NCI-H510A (cell line): ENCODE results near the gene RAB9A.
"Not testable (repeated sequence)": the region's sequence is repeated elsewhere in the genome, so short reads cannot be mapped to it uniquely, and the experiment has no call there.

Experiments used
- DNase-seq: peaks from one replicate; lab custom pipeline; 2025; lab: John Stamatoyannopoulos, UW

RAB9A gene

DNA sequence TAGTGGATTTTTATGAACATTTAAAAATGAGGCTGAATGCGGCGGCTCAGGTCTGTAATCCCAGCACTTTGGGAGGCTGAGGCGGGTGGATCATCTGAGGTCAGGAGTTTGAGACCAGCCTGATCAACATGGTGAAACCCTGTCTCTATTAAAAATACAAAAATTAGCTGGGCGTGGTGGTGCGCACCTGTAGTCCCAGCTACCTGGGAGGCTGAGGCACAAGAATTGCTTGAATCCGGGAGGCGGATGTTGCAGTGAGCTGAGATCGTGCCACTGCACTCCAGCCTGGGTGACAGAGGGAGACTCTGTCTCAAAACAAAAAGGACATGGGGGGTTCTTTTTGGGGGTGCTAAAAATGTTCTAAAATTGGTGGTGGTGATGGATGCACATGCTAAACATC lies 19.2 kb upstream of the RAB9A start:
- not testable (repeated sequence) for DNase-seq

DNA sequence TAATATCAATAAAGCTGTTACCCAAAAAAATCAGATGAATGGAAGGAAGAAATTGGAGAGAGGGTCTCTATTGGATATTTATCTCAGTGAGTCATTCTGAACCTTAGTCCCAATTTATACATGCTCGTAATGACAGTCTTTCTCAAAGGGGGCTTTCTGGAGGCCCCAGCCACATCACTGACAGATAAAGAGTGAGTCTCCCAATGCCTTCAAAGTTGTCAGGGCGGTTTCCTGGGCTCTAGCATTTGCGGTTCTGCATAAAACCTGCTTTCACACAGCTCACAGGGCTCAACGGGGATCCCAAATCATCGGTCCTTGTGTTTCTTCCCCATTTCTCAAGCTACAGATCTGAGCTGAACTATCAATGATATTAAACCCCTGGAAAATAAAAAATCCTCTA lies 18.7 kb upstream of the RAB9A start:
- no peak for DNase-seq

DNA sequence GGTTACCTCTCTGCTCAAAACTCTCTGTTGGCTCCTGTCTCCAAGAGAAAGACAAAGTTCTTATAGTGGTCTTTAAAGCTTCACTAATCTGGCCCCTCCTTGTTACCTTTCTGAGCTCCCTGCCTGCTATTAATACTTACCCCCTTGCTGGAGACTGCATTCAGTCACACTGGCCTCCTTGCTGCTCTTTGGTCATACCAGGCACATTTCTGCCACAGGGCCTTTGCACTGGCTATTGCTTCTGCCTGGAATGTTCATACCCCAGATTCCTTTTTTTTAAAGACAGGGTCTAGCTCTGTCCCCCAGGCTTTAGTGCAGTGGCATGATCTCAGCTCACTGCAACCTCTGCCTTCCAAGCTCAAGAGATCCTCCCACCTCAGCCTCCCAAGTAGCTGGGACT lies 15.9 kb upstream of the RAB9A start:
- DNase-seq, result no peak

DNA sequence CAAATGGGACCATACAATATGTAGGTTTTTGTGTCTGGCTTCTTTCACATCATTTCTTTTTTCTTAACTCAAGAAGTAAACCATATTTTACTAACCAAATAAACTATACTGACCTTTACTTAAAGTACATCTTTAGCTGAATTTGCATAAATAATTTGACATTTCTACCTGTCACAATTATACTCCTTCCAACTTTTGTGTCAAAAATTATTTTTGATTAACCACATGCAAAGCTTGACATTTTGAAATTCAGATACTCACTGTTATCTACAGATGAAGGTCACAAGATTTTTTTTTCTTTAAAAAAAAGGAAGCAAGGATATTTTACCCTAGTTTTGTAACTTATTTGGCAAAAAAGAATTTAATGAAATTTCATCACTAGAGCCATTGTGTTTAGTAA lies 12.0 kb upstream of the RAB9A start:
- no peak for DNase-seq

DNA sequence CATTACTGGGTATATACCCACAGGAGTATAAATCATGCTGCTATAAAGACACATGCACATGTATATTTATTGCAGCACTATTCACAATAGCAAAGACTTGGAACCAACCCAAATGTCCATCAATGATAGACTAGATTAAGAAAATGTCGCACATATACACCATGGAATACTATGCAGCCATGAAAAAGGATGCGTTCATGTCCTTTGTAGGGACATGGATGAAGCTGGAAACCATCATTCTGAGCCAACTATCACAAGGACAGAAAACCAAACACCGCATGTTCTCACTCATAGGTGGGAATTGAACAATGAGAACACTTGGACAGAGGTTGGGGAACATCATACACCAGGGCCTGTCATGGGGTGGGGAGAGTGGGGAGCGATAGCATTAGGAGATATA lies 9.2 kb upstream of the RAB9A start:
- DNase-seq, result not testable (repeated sequence)

DNA sequence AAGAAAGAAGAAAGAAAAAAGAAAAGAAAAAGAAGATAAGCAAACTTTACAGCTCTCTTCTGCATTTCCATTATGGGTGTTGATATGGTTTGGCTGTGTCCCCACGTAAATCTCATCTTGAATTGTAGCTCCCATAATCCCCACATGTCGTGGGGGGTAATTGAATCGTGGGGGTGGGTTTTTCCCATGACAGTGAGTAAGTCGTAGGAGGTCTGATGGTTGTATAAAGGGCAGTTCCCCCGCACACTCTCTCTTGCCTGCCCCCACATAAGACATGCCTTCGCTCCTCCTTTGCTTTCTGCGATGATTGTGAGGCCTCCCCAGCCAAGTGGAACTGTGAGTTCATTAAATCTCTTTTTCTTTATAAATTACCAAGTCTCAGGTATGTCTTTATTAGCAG lies 7.3 kb upstream of the RAB9A start:
- no peak for DNase-seq

DNA sequence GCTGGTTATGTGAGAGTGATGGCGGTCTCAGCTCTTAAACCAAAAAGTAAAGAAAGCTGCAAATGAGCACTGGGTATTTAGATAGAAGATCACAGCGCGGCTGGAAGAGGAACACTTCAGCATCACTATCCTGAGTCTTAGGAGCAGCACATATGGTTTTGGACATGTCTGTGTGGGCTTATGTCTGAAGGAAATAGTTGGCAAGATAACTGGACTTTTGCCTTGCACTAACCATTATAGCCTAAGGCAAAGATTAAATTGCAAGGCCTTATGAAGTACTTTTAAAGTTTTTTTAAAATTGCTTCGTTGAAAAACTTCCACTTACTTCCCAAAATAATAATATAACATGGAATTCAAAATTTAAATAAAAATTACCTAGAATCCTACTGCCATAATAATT lies 4.6 kb upstream of the RAB9A start:
- no peak for DNase-seq

DNA sequence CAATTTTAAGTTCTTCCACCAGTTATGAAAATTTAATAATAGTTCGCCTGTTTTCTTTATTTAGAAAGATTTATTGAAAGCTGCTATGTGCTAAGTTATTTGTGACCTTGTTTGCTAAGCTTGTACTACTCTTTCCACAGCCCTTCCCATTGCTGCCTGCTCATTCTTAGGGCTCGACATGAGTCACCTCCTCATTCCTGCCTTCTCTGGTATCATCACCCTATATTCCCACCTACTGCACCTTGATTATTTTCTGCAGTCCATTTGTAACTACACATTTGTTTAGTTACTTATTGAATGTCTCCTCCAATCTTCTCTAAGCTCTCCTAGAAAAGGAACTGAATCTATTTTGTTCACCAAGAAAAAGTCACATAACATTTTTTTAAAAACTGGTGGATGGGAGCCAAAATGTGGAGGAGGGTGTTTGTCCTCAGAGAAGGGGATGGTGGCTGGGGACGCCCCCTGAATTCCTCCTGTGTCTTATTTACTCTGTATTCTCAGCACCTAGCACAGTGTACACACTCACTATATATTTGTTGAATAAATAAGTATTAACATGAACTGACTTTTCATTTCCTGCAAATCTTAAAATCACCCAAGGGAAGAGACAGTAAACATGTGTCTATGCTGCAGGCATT lies 3.7 kb upstream of the RAB9A start:
- no peak for DNase-seq

DNA sequence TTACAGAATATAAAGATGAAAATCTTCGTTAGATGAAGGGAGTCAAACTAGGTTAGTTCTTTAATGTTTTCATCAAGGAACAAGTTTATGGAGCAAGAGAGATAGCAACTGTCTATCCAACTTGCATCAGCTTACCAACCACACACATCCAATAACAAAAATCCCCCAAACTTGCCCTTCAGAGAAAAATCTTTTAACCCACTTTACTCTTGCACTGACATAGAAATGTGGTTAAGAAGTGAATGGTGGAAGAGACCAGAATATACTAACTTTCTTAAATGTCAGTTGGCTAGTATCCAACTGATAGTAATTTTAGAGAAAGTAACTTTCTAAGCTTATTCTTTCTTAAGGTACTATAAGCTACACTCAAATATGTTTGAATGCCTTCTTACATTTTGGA lies 1.7 kb upstream of the RAB9A start:
- no peak for DNase-seq

DNA sequence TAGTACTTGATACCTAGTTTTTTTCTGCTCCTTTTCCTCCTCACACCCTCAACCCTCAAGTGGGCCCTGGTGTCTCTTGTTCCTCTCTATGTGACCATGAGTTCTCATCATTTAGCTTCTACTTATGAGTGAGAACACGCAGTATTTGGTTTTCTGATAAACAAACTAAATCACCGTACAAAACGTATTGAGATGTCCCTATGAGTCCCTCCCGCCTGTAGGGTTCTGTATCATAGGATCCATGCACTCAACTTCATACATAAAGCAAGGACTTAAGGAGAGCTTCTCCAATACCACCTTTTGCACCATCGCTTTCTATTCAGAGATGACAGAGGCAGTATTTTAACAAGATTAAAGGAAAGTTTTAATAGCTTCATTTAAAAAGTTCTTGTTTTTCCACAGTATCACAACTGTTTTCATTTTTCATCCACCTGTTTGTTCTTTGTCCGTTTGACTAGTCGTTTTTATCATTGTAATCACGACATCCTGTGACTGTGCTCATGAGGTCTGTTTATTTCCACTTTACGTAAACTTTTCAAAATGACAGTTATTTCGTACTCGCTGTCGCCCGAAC lies 457 bp upstream of the RAB9A start:
- no peak for DNase-seq

DNA sequence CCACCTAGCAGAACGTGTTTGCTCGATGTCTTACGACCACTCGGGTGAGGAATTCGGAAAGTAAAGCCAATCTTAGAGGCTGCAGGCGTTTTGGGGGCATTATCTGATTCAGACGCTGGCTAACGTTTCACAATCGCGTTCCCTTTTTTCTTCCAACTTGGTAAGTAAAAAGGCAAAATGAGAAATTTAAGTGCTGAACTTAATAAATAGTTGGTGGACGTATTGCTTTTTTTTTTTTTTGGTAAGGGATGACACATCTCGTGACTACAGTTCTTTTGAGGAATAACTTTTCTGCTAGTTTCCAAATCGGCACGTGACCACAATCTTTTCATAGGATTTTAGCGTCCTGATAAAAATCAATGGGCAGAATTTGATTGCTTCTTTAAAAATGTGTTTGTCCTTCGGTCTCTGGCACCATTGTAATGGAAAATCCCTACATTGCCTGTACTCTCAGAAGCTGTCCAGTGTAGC lies 848 bp downstream of the RAB9A start:
- DNase-seq, result no peak

DNA sequence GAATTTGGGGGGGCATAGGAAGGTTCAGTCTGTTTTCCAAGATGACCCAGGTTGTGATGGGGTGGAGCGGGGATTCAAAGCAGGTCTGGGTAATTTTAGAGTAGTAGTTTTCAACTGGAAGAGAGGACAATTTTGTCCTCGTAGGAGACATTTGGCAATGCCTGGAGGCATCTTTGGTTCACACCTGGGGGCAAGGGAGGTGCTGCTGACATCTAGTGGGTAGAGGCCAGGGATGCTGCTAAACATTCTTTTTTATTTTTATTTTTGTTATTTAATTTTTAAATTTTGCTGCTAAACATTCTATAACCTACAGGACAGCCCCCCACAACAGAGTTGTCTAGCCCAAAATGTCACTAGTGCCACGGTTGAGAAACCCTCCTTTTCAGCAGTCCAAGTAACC lies 1.9 kb downstream of the RAB9A start:
- DNase-seq, result no peak

DNA sequence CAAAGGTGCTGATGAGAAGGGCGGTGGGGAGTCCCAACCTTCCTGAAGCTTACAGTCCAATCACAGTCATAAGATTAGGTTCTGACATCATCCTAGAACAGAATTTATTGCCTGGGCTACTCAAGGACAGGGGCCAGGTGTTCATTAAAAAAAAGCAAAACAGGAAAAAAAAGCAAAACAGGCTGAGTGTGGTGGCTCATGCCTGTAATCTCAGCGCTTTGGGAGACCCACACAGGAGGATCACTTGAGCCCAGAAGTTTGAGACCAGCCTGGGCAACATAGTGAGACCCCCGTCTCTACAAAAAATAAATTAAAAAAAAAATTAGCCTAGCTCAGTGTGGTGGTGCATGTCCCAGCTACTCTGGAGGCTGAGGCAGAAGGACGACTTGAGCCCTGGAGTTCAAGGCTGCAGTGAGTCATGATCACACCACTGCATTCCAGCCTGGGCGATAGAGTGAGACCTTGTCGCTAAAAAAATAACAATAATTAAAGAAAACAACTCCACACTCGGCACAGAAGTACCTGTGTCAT lies 3.0 kb downstream of the RAB9A start:
- DNase-seq, result no peak

DNA sequence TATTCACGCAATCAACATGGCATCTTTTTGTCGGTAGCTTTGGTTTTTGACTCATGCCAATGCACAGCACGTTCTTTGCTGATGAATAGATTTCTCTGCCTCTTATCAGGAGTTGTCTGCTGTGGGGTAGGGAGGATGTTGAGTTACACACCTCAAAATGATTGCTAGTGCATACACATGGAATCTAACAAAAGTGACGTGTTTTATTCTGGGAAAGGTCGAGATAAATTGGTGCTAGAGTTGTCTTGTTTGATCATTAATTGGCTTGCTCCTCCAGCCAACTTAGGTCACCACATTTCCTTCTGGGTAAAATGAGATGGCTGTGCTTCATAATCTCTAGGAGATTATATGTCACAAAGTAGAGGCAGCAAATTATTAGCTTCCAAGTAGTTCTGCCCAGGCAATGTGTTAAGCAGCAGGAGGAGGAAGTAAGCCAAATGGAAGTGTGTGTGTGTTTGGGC lies 3.9 kb downstream of the RAB9A start:
- DNase-seq, result no peak

DNA sequence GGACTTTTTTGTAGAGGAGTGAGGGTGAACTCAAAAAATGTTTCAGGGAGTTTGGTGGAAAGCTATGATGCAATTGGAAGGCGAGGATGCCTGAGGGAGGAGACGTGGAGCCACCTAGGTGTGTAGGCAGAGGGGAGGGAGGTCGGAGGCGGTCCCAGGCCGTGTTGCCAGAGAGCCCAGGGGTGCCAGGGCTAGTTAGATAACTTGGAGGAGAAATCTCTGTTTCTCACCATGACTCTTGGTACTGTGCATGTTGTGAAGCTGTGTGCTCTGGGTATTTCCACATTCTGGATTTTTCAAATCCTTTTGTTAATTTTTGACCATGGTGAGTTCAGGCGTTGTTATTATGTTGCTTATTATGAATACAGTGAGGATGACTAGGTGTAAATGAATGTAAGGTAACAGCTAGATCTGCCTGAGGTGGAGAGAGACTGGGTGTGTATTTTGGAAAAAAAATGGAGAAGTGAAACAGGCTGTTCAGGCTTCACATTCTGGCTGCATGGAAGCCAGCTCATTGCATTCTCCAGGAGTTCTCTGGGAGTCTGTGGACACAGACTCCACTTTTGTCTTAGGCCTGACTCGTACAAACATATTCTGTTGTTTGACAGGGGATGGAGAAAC lies 4.5 kb downstream of the RAB9A start:
- DNase-seq, result no peak

DNA sequence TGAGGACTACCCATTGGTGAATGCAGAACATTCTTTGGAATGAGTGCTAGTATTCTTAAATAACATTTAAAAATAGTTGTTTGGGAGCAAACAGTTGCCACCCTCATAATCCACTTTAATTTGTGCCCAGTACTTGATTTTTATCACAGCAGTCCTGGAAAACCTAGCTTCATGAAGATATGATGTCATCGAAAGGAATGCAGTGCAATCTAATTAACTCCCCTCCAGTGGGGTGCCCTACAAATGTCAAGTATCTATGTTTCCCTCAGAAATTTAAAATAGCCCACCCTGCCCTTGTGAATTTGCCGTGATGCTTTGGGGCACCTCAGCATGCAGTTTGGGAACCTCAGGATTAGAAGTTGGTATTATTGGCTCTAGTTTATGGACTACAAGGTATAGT lies 5.4 kb downstream of the RAB9A start:
- no peak for DNase-seq

DNA sequence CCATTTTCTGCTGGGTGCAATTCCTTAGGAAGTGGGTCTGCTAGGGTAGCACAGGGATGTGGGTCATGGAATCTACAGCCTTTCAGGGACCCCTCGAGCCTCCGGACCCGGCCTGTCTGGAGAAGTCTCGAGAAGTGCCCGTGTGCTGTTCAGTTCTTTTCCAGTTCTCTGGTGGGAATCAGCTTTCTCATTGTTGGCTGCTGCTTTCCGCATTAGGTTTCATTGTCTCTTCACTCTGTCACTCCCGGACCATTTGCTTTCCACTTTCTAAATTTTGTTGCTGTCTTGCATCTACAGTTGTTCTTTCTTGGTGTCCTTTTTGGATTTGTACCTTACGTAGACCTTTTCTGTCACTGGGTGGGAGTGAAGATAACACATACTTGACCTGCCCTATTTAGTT lies 6.1 kb downstream of the RAB9A start:
- DNase-seq, result no peak

DNA sequence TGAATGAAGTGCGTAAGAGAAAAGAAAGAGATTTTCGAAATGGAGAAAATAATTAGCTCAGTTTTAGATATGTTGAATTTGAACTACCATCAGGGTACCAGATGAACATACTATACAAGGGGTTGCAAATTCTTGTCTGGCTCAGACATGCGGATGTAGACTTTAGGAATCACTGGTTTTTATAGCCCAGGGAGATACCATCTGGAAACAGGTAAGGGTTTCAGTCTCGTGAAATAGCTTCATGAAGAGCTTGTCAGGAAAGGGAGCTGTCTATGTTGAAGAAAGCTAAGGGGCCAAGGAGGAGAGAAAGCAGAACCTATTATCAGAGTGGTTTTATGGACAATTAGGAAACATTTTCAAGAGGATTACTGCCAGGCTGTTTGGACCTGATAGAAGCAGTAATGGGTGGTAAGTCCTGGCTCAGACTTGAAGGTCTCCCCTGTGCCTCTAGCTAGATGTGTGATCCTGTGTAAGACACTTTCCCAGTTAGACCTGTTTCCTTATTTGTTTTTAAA lies 6.7 kb downstream of the RAB9A start:
- DNase-seq, result no peak

DNA sequence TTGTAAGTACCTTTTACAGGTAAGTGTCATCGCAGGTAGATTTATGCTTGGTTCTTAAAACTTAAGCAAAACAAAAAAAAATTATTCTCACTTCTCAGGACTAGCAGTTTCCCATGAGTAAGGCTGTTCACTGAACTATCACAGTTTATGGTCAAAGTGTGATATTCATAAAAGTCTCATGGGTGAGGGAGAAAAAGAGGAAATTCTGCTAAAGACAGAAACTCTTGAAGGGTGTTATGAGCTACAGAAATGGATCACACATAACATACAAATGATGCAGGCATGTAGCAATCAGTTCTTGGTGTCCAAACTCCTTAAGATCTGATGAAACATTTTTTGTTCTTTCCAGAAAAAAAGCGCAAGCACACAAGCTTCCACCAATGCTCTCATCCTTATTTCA lies 8.5 kb downstream of the RAB9A start:
- no peak for DNase-seq

DNA sequence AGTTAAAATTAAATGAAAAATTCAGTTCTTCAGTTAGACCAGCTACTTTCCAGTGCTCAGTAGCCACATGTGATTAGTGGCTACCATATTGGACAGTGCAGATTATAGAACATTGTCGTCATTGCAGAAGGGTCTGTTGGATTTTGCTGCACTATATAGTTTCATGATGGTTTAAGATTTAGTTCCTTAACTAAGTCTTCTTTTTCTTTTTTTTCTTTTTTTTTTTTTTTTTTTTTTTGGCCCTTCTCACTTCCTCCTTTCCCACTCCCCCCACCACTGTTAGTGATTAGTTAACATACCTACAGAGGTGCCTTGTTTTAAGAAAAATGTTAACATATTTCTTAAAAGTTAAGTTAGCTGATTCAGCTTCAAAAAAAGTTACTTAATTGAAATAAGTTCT lies 9.0 kb downstream of the RAB9A start:
- no peak for DNase-seq

DNA sequence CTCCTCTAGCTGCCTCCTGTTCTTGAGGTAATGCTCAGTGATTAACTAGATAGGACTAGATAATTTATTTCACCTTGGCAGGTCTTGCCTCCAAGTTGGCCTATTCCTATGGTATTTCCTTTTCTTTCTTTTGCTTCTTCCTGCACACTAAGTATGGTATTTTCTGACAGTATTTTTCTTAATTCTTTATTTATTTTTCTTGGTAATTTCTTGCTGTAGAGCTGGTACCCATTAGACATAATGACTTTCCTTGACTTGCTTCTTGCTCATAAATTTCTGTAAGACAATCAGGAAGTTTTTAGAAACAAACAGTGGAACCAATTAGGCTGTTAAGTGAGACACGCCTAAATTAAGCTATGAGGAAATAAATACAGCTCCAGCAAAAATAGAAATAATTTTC lies 9.5 kb downstream of the RAB9A start:
- DNase-seq, result no peak

DNA sequence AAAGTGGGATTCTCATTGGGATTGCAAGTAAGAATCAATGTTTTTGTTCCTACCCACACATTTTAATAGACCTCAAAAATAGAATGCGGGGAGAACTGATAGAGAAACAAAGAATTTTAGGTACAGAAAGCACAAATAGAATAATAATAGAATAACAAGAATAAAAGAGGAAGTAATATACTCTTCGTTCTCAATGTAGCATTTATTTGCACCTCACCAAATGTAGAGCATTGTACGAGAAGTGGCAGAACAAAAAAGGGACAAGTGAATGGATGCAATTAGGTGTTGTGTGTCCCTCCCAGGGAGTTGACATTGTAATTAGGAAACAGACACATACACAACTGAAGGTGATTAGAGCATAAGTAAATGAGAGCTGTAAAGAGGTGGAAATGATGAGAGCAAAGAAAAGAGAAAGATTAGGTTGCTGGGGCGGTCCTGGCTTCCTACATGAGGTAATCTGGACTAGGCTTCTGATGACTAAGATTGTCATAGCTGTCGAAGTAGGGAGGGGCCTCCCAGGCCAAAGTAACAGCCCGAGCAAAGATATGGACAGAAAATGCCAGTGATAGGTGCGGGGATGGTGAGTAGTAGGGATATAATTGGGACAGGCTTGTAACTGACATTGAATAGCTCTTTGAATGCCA lies 10.4 kb downstream of the RAB9A start:
- no peak for DNase-seq

DNA sequence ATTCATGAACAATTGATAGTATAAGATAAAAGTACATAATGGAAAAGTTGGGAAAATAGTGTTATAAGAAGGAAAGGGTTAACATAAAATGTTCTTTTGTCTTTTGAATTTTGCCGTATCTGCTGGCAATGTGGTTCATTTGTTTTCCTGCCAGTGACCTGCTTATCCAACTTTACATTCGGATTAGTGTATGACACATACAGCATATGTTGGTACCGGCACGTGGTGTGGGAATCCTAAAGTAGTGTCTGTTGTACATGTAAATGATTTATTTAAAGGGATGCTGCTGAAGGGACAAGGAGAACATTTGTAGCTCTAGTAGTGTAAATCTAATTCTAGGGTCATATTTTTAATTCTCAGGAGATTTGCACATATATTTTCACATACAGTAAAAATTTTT lies 11.5 kb downstream of the RAB9A start:
- DNase-seq, result no peak
